Endodermal cell (in vitro differentiated cells): Measurements from ENCODE around the gene CKAP2L. TPM values are rescaled to one million over a fixed set of nuclear protein-coding genes. Genes with fewer than 3 reads are reported as not detected.

Experiments used
- DNase-seq: peaks from one replicate; pipeline ENCODE4 v3.0.0-alpha.2; 2017
- H3K27ac ChIP-seq: 2 replicates; pipeline ENCODE4 v1.5.1; 2013; ENCODE audit warnings: mild to moderate bottlenecking, low read depth, low read length, moderate library complexity
- H3K27me3 ChIP-seq: 2 replicates; pipeline ENCODE4 v1.6.1; 2013; ENCODE audit warnings: mild to moderate bottlenecking, low read length, moderate library complexity; ENCODE audit not compliant: insufficient read depth, control insufficient read depth, poor library complexity, severe bottlenecking
- H3K36me3 ChIP-seq: 2 replicates; pipeline ENCODE4 v1.7.0; 2013; ENCODE audit warnings: mild to moderate bottlenecking, low read length, moderate library complexity; ENCODE audit not compliant: control insufficient read depth, insufficient read depth
- H3K4me1 ChIP-seq: one replicate; pipeline ENCODE4 v1.7.0; 2013; ENCODE audit warnings: low read length; ENCODE audit not compliant: control insufficient read depth, insufficient read depth
- H3K4me3 ChIP-seq: 2 replicates; pipeline ENCODE4 v1.5.1; 2013; ENCODE audit warnings: mild to moderate bottlenecking, low read length, moderate library complexity
- H3K9ac ChIP-seq: 2 replicates; pipeline ENCODE4 v1.6.1; 2013; ENCODE audit warnings: mild to moderate bottlenecking, low read length, moderate library complexity; ENCODE audit not compliant: poor library complexity, severe bottlenecking; ENCODE audit errors: extremely low read depth
- H3K9me3 ChIP-seq: 2 replicates; pipeline ENCODE4 v1.6.1; 2013; ENCODE audit warnings: mild to moderate bottlenecking, low read length, moderate library complexity; ENCODE audit not compliant: control insufficient read depth
- H3K27ac Mint-ChIP-seq: 2 replicates; pipeline ENCODE4 v1.8.0; 2020; ENCODE audit warnings: mixed read lengths
- H3K27me3 Mint-ChIP-seq: 2 replicates; pipeline ENCODE4 v1.8.0; 2021; ENCODE audit warnings: mild to moderate bottlenecking, mixed read lengths; ENCODE audit not compliant: insufficient read depth
- H3K36me3 Mint-ChIP-seq: 2 replicates; pipeline ENCODE4 v1.8.0; 2020; ENCODE audit warnings: low read depth, mixed read lengths
- H3K4me1 Mint-ChIP-seq: 2 replicates; pipeline ENCODE4 v1.8.0; 2020; ENCODE audit warnings: mixed read lengths
- H3K4me3 Mint-ChIP-seq: 2 replicates; pipeline ENCODE4 v1.8.0; 2020; ENCODE audit warnings: mild to moderate bottlenecking, moderate library complexity, mixed read lengths
- H3K9me3 Mint-ChIP-seq: 2 replicates; pipeline ENCODE4 v1.8.0; 2020; ENCODE audit warnings: mild to moderate bottlenecking, mixed read lengths
- WGBS, 2 experiments: methylation state at CpG; one replicate each; pipeline versions ENCODE4 v1.1.5 to v1.1.7; 2013; ENCODE audit warnings: missing lambda C conversion rate in 2 of 2, mixed read lengths in 1 of 2; ENCODE audit not compliant: insufficient coverage in 1 of 2, insufficient read length in 1 of 2; 5-methylcytosine and 5-hydroxymethylcytosine counted together
- total RNA-seq, 2 donors: library from RNA; stranded (reverse); fragmentation: NEBNext Ultra II Directional in 1 of 2; extraction: Animal tissue kit (Norgen Biotek cat#: 25700) in 1 of 2; gene quantifications; 2 replicates in 1 of 2; 3 replicates in 1 of 2; pipeline ENCODE4 v1.2.1, GENCODE V29; 2021
- TF ChIP-seq, protein P1 (sequence below): fragments of 200-600 bp; sonication (generic); conservative IDR thresholded peaks from 2 replicates; pipeline ENCODE4 v1.5.0; 2021; ENCODE audit warnings: antibody characterized with exemption, mild to moderate bottlenecking

Gene CKAP2L
- total RNA-seq, 2 donors from 2014 or later = 20.1 to 30.3 TPM

DNA sequence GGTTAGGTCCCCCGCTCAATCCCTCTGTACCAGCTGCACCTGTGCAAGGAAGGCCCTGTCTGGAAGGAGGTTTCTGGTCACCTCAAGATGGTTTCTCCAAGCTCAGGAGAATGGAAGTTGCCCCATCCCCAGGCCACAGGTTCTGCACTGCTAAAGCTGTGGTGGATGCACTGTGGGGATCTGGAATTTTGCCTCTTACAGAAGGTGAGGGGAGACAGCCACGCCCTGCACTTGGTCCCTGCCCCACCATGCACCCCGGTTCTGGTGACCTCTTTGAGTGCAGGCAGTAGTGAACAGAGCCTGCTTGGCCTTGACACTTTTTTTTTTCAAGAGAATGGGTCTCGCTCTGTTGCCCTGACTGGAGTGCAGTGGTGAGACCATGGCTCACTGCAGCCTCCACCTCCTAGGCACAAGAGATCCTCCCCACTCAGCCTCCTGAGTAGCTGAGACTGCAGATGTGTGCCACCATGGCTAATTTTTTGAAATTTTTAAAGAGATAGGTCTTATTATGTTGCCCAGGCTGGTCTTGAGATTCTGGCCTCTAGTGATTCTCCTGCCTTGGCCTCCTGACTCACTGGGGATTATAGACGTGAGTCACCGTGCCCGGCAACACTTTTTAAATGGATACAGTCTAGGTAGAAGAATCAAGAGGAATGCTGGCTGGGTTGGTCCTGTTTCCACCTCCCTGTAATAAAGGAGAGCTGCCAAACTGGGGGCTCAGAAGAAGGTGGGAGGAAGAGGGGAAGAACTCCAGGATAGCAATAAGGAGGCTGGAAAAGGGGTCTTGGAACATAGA, 49.4 kb downstream of the CKAP2L start:
- H3K27ac Mint-ChIP-seq = no peak overlapping the region
- TF ChIP-seq, protein P1, sequence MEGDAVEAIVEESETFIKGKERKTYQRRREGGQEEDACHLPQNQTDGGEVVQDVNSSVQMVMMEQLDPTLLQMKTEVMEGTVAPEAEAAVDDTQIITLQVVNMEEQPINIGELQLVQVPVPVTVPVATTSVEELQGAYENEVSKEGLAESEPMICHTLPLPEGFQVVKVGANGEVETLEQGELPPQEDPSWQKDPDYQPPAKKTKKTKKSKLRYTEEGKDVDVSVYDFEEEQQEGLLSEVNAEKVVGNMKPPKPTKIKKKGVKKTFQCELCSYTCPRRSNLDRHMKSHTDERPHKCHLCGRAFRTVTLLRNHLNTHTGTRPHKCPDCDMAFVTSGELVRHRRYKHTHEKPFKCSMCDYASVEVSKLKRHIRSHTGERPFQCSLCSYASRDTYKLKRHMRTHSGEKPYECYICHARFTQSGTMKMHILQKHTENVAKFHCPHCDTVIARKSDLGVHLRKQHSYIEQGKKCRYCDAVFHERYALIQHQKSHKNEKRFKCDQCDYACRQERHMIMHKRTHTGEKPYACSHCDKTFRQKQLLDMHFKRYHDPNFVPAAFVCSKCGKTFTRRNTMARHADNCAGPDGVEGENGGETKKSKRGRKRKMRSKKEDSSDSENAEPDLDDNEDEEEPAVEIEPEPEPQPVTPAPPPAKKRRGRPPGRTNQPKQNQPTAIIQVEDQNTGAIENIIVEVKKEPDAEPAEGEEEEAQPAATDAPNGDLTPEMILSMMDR = no peak
- no peak overlapping the region for H3K9ac ChIP-seq
- H3K27me3 Mint-ChIP-seq = peaks cover 3% of the 10 kb centered on the region
- no peaks in the 10 kb centered on the region for H3K36me3 ChIP-seq
- 86 to 92% methylated on average over 3 to 7 of the region's 7 CpGs for WGBS, 2 experiments
- no peak overlapping the region for H3K4me3 ChIP-seq
- DNase-seq = no peak
- no peaks in the 10 kb centered on the region for H3K9me3 Mint-ChIP-seq
- no peak overlapping the region for H3K27ac ChIP-seq
- H3K36me3 Mint-ChIP-seq = no peaks in the 10 kb centered on the region
- no peaks in the 10 kb centered on the region for H3K27me3 ChIP-seq
- no peak overlapping the region for H3K4me3 Mint-ChIP-seq
- no peaks in the 10 kb centered on the region for H3K9me3 ChIP-seq
- peaks cover 2% of the 10 kb centered on the region for H3K4me1 Mint-ChIP-seq
- no peaks in the 10 kb centered on the region for H3K4me1 ChIP-seq

DNA sequence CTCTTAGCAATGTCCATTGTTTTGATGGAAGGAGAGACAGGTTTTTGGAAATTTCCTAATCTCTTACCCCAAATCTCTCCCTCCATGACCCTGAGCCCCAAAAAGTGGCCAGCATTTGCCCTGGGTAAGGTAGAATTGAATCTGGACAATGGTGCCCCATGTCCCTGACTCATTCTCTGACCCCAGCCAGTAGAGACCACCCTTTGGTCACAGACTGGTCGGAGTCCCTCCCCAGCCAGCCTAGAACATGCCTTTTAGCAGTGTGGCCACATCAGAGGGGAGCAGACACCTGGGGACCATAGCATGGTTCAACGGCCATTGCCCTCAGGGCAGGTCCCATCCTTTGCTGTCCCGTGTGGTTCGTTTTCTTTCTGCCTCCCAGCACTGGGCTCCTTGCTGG, 50.1 kb downstream of the CKAP2L start:
- no peaks in the 10 kb centered on the region for H3K4me1 ChIP-seq
- H3K9me3 ChIP-seq = no peaks in the 10 kb centered on the region
- no peak overlapping the region for H3K9ac ChIP-seq
- peaks cover 2% of the 10 kb centered on the region for H3K4me1 Mint-ChIP-seq
- H3K36me3 ChIP-seq = no peaks in the 10 kb centered on the region
- H3K27me3 Mint-ChIP-seq = peaks cover 5% of the 10 kb centered on the region
- TF ChIP-seq, protein P1 = no peak
- H3K4me3 ChIP-seq = no peak overlapping the region
- no peaks in the 10 kb centered on the region for H3K36me3 Mint-ChIP-seq
- H3K4me3 Mint-ChIP-seq = no peak overlapping the region
- H3K27ac ChIP-seq = no peak overlapping the region
- DNase-seq = no peak
- H3K27ac Mint-ChIP-seq = no peak overlapping the region
- H3K9me3 Mint-ChIP-seq = no peaks in the 10 kb centered on the region
- H3K27me3 ChIP-seq = no peaks in the 10 kb centered on the region
- WGBS, 2 experiments = 91 to 92% methylated on average over 4 of the region's 4 CpGs

DNA sequence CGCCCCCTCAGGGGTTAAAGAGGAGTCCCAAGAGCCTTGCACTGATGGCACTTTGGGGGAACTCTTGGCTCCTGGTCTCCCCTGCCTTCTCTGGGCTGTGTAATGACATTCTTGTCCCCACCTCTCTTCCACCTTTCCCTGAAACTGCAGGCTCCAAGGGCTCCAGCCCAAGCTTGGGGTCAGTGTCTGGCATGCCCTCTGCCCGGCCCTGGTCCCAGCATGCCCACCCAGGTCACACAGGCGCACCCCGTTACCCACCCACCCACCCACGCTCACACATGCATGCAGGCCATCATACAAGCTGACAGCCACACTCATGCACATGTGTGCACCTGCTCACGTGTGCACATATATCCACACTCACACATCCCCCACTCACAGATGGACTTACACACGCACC, 50.5 kb downstream of the CKAP2L start:
- Mint-ChIP-seq H3K27me3 (peaks cover 5% of the 10 kb centered on the region), H3K36me3 (no peaks in the 10 kb centered on the region), H3K9me3 (no peaks in the 10 kb centered on the region), H3K4me1 (peaks cover 2% of the 10 kb centered on the region), H3K4me3 (no peak overlapping the region), H3K27ac (no peak overlapping the region)
- H3K27ac ChIP-seq = no peak overlapping the region
- no peak overlapping the region for H3K4me3 ChIP-seq
- H3K4me1 ChIP-seq = no peaks in the 10 kb centered on the region
- TF ChIP-seq, protein P1 = no peak
- no peaks in the 10 kb centered on the region for H3K36me3 ChIP-seq
- no peaks in the 10 kb centered on the region for H3K9me3 ChIP-seq
- H3K27me3 ChIP-seq = no peaks in the 10 kb centered on the region
- 97 to 100% methylated on average over 3 to 7 of the region's 7 CpGs for WGBS, 2 experiments
- H3K9ac ChIP-seq = no peak overlapping the region
- no peak for DNase-seq
